B cell (primary cell): ENCODE measurements around the gene PAFAH1B2. TPM values are rescaled to one million over a fixed set of nuclear protein-coding genes. Genes with fewer than 3 reads are reported as not detected.
A peak's percentile ranks its signal among the peaks of the same experiment; 100 is the strongest.

ENCODE experiments used
- ATAC-seq: fragments of 200-7000 bp; cut with Tn5 transposase; one replicate; pipeline ENCODE4 v1.10.0; 2021; ENCODE audit warnings: low read depth, mild to moderate bottlenecking, moderate number of reproducible peaks, moderate library complexity
- CTCF ChIA-PET: fragments of 350-600 bp; sonication (Branson Sonifier 250); formaldehyde crosslinking; loops from one replicate; lab custom pipeline; 2021; ENCODE audit warnings: antibody characterized with exemption, inconsistent platforms; lab: Charles Lee
- POLR2A ChIA-PET: fragments of 350-600 bp; sonication (Branson Sonifier 250); formaldehyde crosslinking; loops from one replicate; lab custom pipeline; 2021; ENCODE audit warnings: antibody characterized with exemption; lab: Charles Lee
- DNase-seq: peaks from one replicate; pipeline ENCODE4 v3.0.0; 2013
- H2AFZ ChIP-seq: 2 replicates; pipeline ENCODE4 v1.6.1; 2012; ENCODE audit warnings: mild to moderate bottlenecking, low read depth, low read length; ENCODE audit not compliant: insufficient read depth, poor library complexity, severe bottlenecking
- H3K27ac ChIP-seq, 2 donors: 1 replicate in 1 of 2; 2 replicates in 1 of 2; pipeline ENCODE4 v1.5.1; 2012 to 2013; ENCODE audit warnings: low read length in 2 of 2, mild to moderate bottlenecking in 2 of 2, moderate library complexity in 1 of 2
- H3K27me3 ChIP-seq, 4 experiments: fragments of 200-600 bp in 1 of 4; sonication (generic) in 1 of 4; replicated peaks in 1 of 4; 1 replicate in 2 of 4; 2 replicates in 2 of 4; pipeline versions ENCODE4 v1.6.1 to v1.7.0; 2013 to 2016; ENCODE audit warnings: low read length in 3 of 4, mild to moderate bottlenecking in 2 of 4, mixed read lengths in 1 of 4, moderate library complexity in 1 of 4; ENCODE audit not compliant: insufficient read depth in 4 of 4, control insufficient read depth in 3 of 4; ENCODE audit errors: control extremely low read depth in 1 of 4
- H3K36me3 ChIP-seq, 2 experiments: replicated peaks in 1 of 2; 1 replicate in 1 of 2; 2 replicates in 1 of 2; pipeline versions ENCODE4 v1.6.1 to v1.7.1; 2013; ENCODE audit warnings: low read length in 1 of 2; ENCODE audit not compliant: insufficient read depth in 2 of 2, control insufficient read depth in 1 of 2; ENCODE audit errors: control extremely low read depth in 1 of 2, extremely low read depth in 1 of 2
- H3K4me1 ChIP-seq, 2 donors: fragments of 200-600 bp in 1 of 2; sonication (generic) in 1 of 2; 1 replicate in 1 of 2; 2 replicates in 1 of 2; pipeline versions ENCODE4 v1.5.1 to v1.6.1; 2013 to 2017; ENCODE audit warnings: low read length in 2 of 2; ENCODE audit not compliant: control insufficient read depth in 2 of 2, insufficient read depth in 2 of 2
- H3K4me2 ChIP-seq: replicated peaks from 2 replicates; pipeline ENCODE3; 2012; ENCODE audit warnings: mild to moderate bottlenecking, low read depth, low read length; ENCODE audit not compliant: poor library complexity, severe bottlenecking
- H3K4me3 ChIP-seq, 5 experiments: fragments of 200-600 bp in 1 of 5; sonication (generic) in 1 of 5; 1 replicate in 3 of 5; 2 replicates in 2 of 5; pipeline versions ENCODE4 v1.5.1 to v1.7.0; 2011 to 2016; ENCODE audit warnings: low read length in 4 of 5, mild to moderate bottlenecking in 4 of 5, low read depth in 2 of 5, control low read depth in 1 of 5, moderate library complexity in 1 of 5; ENCODE audit not compliant: insufficient read depth in 1 of 5; ENCODE audit errors: control extremely low read depth in 1 of 5, extremely low read depth in 1 of 5
- H3K79me2 ChIP-seq: fragments of 200-600 bp; sonication (generic); one replicate; pipeline ENCODE4 v1.6.0; 2016; ENCODE audit warnings: low read length; ENCODE audit not compliant: control insufficient read depth, insufficient read depth
- H3K9ac ChIP-seq: fragments of 200-600 bp; sonication (generic); 2 replicates; pipeline ENCODE4 v1.6.1; 2017; ENCODE audit warnings: mild to moderate bottlenecking, low read length, moderate library complexity
- H3K9me3 ChIP-seq, 3 donors: one replicate each; pipeline versions ENCODE4 v1.6.1 to v1.7.1; 2013; ENCODE audit warnings: low read length in 2 of 3; ENCODE audit not compliant: control insufficient read depth in 2 of 3, insufficient read depth in 1 of 3; ENCODE audit errors: control extremely low read depth in 1 of 3
- H4K20me1 ChIP-seq: 2 replicates; pipeline ENCODE4 v1.6.0; 2012; ENCODE audit warnings: mild to moderate bottlenecking, low read length; ENCODE audit not compliant: insufficient read depth, control insufficient read depth, poor library complexity, severe bottlenecking
- H3K27ac Mint-ChIP-seq: one replicate; pipeline ENCODE4 v1.8.0; 2021; ENCODE audit warnings: mixed read lengths
- H3K27me3 Mint-ChIP-seq: one replicate; pipeline ENCODE4 v1.8.0; 2021; ENCODE audit warnings: mixed read lengths
- H3K4me1 Mint-ChIP-seq: one replicate; pipeline ENCODE4 v1.8.0; 2021; ENCODE audit warnings: mixed read lengths
- H3K4me3 Mint-ChIP-seq: one replicate; pipeline ENCODE4 v1.8.0; 2021; ENCODE audit warnings: mixed read lengths
- H3K9me3 Mint-ChIP-seq: one replicate; pipeline ENCODE4 v1.8.0; 2022; ENCODE audit warnings: mixed read lengths; ENCODE audit not compliant: insufficient read depth
- CTCF ChIP-seq: fragments of 200-600 bp; IDR thresholded peaks from one replicate; pipeline ENCODE4 v1.8.0; 2022; ENCODE audit warnings: antibody characterized with exemption, mild to moderate bottlenecking
- EZH2 ChIP-seq: IDR thresholded peaks from 2 replicates; pipeline ENCODE4 v1.6.1; 2012; ENCODE audit warnings: borderline replicate concordance, low read depth, mild to moderate bottlenecking, moderate library complexity, low read length; ENCODE audit not compliant: insufficient read depth, poor library complexity, severe bottlenecking
- WGBS: methylation state at CpG from one replicate; pipeline ENCODE4 v1.1.5; 2013; ENCODE audit warnings: missing lambda C conversion rate; ENCODE audit not compliant: insufficient coverage; 5-methylcytosine and 5-hydroxymethylcytosine counted together
- intact Hi-C: fragments of 100-400 bp; cut with micrococcal nuclease; formaldehyde crosslinking; loops from one replicate; pipeline ENCODE4 v1.10.0; 2022
- polyA plus RNA-seq: library from polyadenylated mRNA; depleted of rRNA; stranded (reverse); fragments of >200 nt; gene quantifications from 2 replicates; pipeline ENCODE4 v1.2.3, GENCODE V29; 2012
- total RNA-seq, 2 donors: library from RNA; stranded (reverse); fragments of 120-200 nt in 1 of 2; gene quantifications; 1 replicate in 1 of 2; 2 replicates in 1 of 2; pipeline versions ENCODE4 v1.2.3 to v1.2.4, GENCODE V29; 2013 to 2022

Gene PAFAH1B2
- total and polyA plus RNA-seq, 2 donors (not counting 1 experiment from before 2014, with no cell fraction given): 10.7 to 103 TPM

- 94% methylated on average over 4 of the region's 4 CpGs for WGBS
- TF ChIP-seq EZH2 (no peak), CTCF (no peak)
- DNase-seq: no peak
- Histone ChIP-seq H3K4me2 (no peak overlapping the region), H2AFZ (no peak overlapping the region), H3K27me3 (no peaks in the 10 kb centered on the region), H3K9ac (no peak overlapping the region), H3K27ac (no peak overlapping the region), H3K4me3 (no peak overlapping the region), H4K20me1 (peaks cover 11% of the 10 kb centered on the region), H3K4me1 (peaks cover 5 to 35% of the 10 kb centered on the region in 2 donors), H3K36me3 (peaks cover 0 to 81% of the 10 kb centered on the region in 2 experiments), H3K9me3 (no peaks in the 10 kb centered on the region), H3K79me2 (peaks cover 15% of the 10 kb centered on the region)
- intact Hi-C loops: no loop called here
- ATAC-seq: no peak
- Mint-ChIP-seq H3K9me3 (no peaks in the 10 kb centered on the region), H3K4me1 (peaks cover 39% of the 10 kb centered on the region), H3K27me3 (no peaks in the 10 kb centered on the region), H3K4me3 (no peak overlapping the region), H3K27ac (peak overlapping the region; percentile 50)
- POLR2A ChIA-PET: interaction anchor here (0.7 kb wide), 1 partner anchor 1140 kb away, joined by 7 read pairs; no protein-coding TSS in a partner anchor
- CTCF ChIA-PET: interaction anchor here (0.6 to 3.6 kb wide), 5 partner anchors 9 to 32 kb away, joined by 3 to 26 read pairs (median 5); no protein-coding TSS in a partner anchor
Measured at GRCh38 chr11:117195258-117195657, 51.2 kb downstream of the PAFAH1B2 start.

GRCh38 chr11:117195761-117196160 lies 51.7 kb downstream of the PAFAH1B2 start:
- CTCF ChIA-PET: interaction anchor here (3.6 kb wide), 1 partner anchor 14 kb away, joined by 26 read pairs; no protein-coding TSS in a partner anchor
- intact Hi-C loops: no loop called here

More at GRCh38 chr11:117195761-117196160, 51.7 kb downstream of the PAFAH1B2 start:
- no peaks in the 10 kb centered on the region for H3K27me3 ChIP-seq
- 85% methylated on average over 19 of the region's 19 CpGs for WGBS
- peaks cover 10% of the 10 kb centered on the region for H3K79me2 ChIP-seq
- peaks cover 2 to 35% of the 10 kb centered on the region in 2 donors for H3K4me1 ChIP-seq
- peaks cover 0 to 80% of the 10 kb centered on the region in 2 experiments for H3K36me3 ChIP-seq
- H3K4me3 Mint-ChIP-seq: no peak overlapping the region
- TF ChIP-seq CTCF (no peak), EZH2 (no peak)
- no peak overlapping the region for H3K27ac ChIP-seq
- no peak overlapping the region for H2AFZ ChIP-seq
- H3K27me3 Mint-ChIP-seq: no peaks in the 10 kb centered on the region
- peaks cover 37% of the 10 kb centered on the region for H3K4me1 Mint-ChIP-seq
- H4K20me1 ChIP-seq: peaks cover 11% of the 10 kb centered on the region
- no peak for ATAC-seq
- peak overlapping the region; percentile 65 for H3K27ac Mint-ChIP-seq
- POLR2A ChIA-PET: no interaction called here
- H3K4me3 ChIP-seq: no peak overlapping the region
- H3K9me3 ChIP-seq: no peaks in the 10 kb centered on the region
- H3K9ac ChIP-seq: no peak overlapping the region
- H3K9me3 Mint-ChIP-seq: no peaks in the 10 kb centered on the region
- DNase-seq: no peak
- no peak overlapping the region for H3K4me2 ChIP-seq
